ENCODE results near the gene TSPAN12.
"Not testable (repeated sequence)": the region's sequence is repeated elsewhere in the genome, so short reads cannot be mapped to it uniquely, and the experiment has no call there.

TSPAN12 gene

DNA sequence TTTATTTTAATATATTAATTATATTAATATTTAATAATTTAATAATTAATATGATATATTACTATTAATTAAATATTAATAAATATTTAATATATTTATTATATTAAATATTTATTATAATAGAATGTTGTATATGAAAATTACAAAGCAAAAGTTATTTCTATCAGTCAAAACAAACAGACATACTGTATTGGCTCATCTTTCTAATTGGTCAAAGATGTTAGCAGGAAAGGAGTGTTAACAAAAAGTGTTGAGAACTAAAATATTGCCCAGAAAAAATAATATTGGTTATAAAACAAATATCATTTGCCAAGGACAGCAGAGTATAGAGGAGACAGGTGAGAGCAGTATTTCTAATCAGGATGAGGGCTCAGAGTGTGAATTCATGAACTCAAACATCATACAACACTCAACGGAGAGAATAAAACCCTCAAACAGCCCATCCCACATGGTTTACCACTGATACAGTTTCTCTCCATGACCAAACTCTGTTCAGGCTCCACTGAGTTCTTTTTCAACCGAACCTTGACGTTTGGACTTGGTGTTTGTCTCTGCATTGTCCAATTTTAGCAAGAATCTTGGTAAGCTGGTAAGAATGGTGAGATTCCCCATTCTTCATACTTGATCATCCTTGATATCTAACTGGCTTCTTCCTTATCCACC, 58.0 kb downstream of the TSPAN12 start:
- DNase-seq = no peak

DNA sequence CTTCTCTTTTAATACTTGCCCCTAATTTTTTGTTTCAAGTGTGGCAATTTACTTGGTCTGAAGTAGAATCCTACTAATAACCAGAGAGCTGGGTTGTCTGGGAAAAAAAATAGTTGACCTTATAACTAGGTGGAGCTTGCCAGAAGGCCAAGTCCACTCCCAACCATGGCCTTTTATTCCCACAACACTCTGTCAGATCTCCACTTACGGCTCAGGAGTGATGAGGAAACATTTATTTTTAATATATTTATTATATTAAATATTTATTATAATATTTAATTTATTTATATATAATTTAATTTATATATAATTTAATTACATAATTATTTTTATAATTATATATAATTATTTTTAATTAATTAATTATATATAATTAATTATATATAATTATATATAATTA, 58.8 kb downstream of the TSPAN12 start:
- DNase-seq = no peak

DNA sequence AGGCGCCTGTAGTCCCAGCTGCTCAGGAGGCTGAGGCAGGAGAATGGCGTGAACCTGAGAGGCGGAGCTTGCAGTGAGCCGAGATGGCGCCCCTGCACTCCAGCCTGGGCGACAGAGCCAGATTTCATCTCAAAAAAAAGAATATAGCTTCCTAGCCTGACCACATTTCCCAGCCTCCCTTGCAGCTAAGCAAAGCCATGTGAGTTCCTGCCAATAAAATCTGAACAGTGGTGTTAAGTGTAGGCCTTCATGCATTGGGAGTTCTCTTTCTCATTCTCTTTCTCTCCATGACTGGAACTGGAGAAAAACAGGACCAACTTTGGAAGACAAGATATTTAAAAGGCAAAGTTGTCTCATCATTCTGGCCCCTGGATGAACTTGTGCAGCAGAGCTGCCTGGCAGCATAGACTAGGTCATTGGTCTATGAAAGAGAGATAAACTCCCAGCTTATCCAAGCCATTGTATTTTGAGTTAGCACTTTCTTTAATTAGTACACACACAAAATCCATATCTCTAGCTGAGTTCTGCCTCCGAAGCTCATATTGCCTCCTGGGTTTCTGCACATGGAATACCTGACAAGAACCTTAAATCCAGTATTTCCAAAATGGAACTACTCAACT, 60.8 kb downstream of the TSPAN12 start:
- DNase-seq = no peak

DNA sequence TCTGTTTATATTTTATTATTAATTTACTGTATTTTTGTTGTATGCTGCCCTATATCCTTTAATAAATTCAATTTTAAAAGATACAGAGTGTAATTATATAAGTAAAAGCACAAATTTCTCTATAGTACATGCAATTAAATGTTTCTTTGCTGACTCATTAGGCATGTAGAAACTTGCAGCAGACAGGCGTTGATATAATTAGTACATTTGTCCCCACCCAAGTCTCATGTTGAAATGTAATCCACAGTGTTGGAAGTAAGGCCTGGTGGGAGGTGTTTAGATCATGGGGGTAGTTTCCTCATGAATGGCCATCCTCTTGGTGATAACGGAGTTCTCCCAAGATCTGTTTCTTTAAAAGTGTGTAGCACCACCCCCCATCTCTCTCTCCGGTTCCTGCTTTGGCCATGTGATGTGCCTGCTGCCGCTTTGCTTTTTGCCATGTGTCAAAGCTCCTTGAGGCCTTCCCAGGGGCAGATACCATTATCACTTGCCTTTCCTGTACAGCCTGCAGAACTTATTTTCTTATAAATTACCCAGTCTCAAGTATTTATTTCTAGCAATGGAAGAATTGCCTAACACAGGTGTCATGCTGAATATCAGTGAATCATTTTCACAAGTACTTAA, 63.7 kb downstream of the TSPAN12 start:
- DNase-seq = no peak

DNA sequence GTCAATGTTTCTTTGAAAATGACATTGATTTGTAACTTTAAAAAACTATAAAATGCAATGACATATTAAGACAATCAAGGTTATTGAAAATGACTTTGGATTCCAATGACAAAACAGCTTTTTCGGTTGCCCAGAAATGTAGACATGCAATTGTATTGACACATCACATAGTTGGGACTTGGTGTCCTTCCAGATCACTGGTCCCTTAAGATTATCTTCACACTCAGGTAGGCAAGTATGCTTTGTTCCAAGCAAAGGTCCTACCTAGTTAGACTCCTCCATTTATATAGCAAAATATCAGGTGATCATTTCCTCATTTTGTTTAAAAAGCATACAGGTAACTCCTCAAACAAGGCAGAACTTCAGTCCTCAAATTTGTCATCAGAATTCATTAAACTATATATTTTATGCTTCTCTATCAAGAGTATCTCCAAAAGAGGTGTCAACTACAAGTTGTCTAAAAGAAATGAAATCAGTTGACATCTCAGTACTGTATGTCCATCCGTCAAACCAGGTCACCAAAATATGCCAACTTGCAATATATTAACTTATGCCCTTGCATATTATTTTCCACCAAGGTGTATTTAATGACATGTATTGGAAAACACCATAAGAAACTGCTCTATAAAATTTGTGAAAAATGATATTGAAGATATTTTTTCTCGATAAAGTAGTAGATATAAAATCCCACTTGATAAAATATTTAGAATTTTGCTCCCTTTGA, 64.6 kb downstream of the TSPAN12 start:
- DNase-seq = no peak

DNA sequence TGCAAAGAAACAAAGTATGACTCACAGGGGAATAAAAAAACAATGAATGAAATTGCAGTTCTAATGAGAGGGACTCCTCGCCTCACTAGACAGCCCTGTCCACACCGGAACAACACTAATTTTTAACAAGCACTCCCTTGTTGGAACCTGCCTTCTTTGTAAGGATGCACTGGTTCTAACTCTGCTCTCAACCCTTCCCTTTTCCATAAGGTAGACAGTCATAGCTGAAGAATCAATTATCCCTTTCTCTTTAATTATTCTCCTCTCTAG, 65.1 kb downstream of the TSPAN12 start:
- no peak for DNase-seq

DNA sequence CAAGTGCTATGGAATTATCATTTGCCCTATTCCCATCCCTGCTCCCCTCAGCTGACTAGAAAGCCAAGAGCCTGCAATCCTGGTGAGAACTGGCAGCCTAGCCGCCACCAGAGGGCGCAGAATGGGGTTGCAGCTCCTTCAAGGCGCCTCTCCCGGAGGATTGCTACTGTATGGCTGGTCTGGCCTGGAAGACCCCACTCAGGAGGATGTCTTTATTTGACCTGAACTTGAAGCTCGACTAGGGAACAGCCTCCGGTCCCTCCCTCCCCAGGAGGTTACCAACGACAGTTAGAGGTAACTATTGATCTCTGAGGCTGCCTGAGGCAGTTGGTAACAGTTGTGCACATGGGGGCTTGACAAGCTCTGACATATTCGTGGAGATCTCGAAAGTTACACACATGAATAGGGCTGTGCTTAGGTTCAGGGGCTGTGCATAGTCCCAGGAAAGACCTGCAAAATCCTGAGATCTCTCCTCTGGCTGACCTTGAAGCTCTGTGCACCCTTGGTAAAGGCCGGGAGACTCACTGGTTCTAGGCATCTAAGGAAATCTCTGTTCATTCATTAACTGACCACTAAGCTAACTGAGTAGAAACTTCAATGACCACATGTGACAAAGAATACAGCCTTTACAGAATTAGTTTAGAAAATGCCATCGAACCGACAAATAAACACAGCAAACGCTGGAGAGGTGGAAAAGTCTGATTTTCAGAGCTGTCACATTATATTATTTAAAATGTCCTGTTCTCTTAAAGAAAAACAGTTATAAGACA, 65.7 kb downstream of the TSPAN12 start:
- peak; percentile 14 to 21 for DNase-seq

DNA sequence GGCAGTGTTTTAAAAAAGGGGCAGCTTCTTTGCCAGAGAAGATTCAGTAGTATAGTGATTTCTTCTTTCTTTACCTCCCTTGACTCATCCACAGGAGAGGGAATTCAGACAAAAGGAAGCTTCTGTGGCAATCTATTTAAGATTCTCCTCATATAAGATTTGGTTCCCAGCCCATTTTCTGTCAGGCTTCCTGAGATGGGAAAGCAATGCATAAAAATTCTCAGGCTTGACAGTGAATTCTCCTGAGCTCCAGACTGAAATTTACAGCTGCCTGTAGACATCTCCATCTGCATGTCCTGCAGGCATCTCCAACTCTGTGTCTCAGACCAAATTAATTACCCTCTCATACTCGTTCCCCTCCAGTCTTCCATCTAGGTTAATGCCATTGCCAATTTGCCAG, 72.8 kb downstream of the TSPAN12 start:
- DNase-seq = no peak

DNA sequence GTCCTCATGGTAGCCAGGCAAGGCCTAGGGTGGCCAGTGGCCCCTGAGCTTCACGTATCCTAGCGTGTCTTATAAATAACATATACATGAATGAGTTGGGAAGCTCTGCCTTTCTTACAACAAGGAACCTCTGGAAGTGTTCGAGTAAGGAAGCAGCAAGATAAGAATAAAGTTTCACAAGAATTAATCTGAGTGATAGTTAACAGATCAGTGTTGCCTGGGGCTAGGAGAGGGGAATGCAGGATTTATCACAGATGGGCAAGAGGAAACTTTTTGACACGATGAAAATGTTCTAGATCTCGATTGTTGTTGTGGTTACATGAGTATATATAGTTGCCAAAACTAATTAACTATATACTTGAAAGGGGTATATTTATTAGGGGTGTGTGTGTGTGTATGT, 74.2 kb downstream of the TSPAN12 start:
- DNase-seq = no peak

DNA sequence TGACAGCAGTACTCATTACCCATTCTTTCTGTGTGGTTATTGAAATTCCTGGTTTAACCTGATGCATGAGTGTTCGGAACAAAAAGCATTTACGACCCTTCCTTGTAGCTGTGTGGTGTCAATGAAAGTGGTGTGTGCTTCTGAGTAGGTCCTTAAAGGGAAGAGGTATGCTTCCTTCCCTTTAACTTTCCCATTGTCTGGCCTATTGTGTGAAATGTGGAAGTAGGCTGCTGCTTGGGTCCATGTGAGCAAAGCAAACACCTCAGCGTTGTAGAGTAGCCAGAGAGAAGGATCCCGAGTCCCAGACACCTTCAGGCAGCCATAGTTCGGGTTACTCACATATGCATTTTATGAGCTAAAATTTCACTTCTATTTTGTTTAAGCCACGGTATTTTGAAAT, 74.7 kb downstream of the TSPAN12 start:
- no peak for DNase-seq

DNA sequence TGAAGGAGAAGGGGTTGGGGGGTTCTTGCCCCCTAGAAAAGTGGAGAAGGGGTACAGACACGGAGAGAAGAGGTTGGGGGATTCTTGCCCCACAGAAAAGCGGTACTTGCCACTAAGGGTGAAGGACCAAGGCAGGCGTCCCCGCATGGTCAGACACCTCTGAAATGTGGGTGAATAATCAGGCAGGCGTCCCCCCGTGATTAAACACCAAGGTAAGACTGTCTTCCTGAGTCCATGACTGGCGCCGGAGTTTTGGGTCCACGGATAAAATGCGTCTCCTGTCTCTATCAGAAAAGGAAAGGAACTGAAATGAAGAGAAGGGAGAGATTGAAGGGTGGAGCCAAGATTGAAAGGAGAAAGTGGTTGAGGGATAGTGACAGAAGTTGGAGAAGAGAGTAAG, 76.0 kb downstream of the TSPAN12 start:
- DNase-seq = not testable (repeated sequence)

DNA sequence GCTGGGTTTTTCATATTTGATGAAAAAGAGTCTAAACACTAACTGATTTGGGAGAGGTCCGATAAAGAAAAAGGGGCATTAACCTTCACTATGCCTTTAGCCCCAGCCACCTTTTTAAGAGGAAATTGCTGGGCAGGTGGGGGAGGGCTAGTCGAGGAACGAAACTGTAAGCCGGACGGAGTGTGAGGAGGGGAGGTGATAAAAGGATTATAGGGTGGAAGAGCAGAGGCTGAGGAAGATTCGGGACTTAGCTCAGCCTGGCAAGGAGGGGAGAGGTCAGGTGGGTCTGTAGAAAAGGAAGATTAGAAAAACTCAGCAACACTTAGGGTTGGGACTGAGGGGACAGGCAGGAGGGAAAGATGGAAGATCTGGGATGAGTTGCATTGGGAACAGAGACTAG, 77.0 kb downstream of the TSPAN12 start:
- no peak for DNase-seq

DNA sequence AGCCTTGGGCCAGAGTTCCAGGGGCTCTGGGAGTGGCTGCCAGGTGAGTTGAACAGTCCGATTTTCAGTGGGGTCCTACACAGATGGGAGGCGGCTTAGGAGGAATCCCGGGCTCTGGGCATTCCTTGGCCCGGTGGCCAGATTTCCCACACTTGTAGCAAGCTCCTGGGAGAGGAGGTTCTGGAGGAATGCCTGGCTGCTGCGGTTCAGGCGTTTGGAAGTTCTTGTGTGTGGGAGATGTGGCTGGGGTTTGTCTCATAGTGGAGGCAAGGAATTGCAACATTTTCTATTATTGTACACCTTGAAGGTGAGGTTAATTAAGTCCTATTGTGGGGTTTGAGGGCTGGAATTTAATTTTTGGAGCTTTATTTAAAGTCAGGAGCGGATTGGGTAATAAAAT, 77.5 kb downstream of the TSPAN12 start:
- DNase-seq = not testable (repeated sequence)

DNA sequence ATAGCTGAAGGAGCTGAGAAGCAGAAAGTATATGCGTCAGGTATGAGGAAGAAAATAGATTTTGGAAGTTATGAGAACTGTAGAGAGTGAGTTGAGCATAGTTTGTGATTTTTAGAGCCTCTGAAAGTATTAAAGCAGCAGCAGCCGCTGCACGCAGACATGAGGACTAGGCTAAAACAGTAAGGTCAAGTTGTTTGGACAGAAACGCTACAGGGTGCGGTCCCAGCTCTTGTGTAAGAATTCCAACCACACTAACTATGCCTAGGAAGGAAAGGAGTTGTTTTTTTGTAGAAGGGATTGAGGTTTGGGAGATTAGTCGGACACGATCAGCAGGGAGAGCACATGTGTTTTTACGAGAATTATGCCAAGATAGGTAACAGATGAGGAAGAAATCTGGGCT, 78.9 kb downstream of the TSPAN12 start:
- not testable (repeated sequence) for DNase-seq

DNA sequence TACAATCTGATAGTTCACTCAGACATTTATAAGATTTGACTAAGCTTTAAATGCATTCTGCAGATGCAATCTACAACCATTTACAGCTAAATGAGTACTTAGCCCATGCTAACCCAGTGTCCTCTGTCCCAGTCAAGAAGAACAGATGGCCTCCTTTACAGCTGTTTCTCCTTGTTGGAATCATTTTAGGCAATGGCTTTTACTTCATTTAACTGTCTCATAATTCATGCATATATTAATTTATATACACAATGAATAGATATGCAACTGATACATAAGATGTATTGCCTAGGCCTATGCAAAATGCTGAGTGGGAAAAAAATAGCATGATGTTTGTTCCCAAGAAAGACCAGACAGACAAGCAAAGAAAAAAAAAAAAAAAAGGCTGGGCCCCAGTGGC, 82.2 kb downstream of the TSPAN12 start:
- DNase-seq = no peak

DNA sequence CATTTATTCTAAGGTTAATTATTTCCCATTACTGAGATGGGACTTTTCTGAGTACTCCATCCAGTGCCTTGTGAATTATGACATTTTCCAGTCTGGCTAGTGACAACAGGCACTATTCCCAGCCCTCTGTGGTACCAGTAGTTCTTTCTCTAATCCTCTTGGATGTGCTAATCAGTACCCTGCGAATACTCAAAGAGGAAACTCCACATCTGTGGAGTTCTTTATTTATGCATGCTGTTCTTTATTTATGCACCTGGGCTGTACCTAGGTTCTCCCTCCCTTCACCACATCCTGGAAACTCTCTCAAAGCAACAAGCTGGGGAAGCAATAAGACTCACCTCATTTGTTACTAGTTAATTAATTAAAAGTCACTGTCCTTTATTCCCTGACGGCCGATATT, 83.5 kb downstream of the TSPAN12 start:
- DNase-seq = no peak

DNA sequence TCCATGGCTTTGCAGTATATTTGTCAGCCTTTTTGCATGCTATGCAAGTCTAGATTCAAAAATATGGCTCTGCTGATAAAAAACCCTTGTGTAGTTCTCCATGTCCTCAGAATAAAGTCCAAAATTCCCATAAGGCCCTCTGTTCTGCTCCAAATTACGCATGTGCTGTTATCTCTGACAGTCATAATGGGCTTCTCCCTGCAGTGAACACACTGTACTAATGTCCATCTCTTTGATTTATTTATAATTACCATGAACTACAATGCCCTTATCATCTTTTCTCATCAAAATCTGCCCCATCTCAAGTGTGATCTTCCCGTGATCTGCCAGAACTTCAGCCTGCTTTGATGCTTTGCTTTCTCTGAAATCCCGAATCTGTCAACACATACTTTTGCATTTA, 87.7 kb downstream of the TSPAN12 start:
- no peak for DNase-seq

DNA sequence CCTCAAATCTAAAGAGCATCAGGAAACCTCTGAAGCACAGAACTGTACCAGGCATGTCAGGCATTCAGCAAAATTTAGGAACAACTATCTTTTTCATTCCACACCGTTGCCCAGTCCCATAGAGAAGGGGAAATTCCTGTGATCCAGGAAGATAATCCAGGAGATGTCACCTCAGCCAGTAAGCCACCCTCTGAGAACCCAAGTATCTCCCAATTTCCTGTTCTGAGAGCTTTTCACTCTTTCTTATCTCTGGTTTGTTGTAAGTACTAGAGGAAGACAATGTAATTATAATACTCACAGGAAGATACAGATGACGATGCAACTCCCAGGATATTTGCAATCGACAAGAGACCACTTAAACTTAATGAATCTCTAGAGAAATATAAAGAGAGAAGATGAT, 97.1 kb downstream of the TSPAN12 start:
- DNase-seq = no peak

DNA sequence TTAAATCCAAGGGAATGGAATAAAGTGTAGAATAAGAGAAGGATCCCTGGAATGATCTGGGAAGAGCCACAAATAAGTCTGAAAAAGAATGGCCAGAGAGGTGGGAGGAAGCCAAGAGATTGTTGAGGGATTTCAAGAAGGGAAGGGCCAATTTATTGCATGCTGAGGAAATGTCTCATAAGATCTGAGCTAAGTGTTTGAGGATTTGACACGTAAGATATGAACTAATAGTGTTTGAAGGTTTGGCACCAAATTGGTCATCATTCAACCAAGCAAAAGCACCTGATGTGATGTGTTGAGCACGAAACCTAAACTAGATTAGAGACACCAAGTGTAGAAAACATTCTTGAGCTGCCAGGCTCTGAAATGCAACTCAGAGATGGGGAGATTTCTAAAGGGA, 97.9 kb downstream of the TSPAN12 start:
- no peak for DNase-seq

DNA sequence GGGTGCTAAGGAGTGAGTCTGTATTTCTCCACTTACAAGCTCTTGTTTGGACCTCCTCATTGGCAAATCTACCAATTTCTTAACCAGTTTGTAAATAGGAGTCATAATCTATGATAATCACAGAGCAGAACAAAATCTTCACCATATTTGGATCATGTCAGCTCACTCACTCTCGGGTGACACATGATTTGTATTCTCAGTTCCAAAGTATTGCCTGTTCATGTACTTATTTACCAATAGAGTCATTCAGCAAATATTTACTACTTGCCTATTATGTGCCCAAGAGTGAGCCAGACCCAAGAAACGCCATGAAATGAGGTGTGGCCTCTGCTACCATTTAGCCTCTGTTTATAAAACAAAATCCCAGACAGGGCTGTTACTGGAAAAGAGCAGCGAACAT, 114.8 kb downstream of the TSPAN12 start:
- no peak for DNase-seq

DNA sequence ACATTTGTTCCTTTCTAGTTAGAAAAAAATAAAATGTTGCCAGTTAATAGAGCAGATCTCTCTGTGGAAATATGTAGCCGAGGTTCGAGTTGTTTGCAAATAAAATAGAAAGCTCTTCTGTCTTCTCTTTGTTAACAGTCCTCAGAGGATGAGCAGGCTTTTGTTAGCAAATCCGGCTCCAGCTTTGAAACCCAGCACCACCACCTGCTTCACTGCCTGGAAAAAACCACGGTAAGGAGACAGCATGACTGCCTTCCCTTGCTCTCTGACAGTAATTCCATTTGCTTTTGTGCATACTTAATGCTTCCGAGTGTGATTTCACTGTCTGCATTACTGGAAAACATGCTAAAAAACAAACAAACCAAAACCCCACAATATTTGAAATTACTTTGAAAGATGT, 115.6 kb downstream of the TSPAN12 start:
- DNase-seq = no peak

DNA sequence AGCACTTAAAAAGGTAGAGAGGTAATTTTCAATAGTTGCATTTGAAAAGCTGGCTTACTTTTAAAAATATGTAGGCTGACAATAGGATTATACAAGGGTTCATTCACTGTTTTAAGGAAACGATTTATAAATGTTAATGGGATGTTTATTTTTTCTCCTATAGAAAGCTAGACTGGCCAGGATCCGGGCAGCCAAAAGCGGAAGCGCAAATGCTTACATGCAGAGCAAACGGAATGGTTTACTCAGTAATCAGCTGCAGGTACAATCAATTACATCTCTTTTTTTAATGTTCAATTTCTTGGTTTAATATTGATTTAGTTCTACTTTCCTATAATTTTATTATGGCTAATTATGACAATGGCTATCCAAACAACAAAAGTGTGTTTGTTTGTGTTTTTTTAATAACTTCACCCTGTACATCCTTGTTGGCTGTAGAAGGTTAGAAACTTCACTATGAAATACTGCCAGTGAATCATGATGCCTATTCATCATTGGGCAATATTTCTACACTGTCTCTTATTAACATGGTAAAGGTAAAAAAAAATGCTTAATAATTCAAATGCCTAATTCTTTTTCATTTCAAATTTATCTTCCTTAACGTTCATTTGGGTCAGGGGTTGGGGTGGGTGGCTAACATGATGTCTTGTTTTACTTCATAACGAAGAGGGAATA, 116.4 kb downstream of the TSPAN12 start:
- DNase-seq = no peak

DNA sequence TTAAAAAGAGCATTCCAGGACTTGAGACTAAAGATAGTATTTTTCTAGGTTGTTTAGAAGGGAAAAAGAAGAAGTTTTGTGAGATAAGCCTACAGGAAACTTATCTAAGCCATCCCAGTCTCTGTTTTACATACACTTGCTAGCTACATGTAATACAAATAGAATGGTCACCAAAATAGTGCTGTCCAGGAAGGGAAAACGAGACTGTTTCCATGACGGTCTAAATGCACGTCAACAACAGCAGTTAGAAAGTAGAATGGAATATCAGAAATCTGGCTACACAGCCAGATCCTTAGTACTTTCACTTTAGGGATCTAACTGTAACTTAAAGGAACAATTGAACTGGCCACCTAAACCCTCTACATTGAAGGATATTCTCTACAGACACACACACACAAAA, 117.6 kb downstream of the TSPAN12 start:
- no peak for DNase-seq
